Measurements from ENCODE around the gene PLCL1.

DNA sequence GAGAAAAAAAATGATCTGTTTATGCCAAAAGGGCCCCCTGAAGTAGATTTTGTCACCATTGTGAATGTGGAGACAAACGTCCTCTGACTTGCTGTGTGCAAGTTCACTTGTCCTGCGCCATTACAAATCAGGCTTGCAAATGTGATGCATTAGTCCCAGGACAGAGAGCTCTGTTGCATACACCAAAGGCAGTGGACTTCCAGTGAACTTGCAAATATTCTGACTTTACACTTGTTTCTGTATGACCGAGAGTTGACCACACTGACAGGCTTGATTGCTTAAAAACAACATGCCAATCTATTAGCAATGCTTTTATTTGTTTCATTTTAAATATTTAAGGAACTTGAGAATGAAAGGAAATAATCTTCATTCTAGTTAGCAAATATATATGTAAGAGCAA lies 293.2 kb downstream of the PLCL1 start:
- no peak for TF ChIP-seq EZH2 (IDR thresholded peaks at IDR 0.05; ENCODE audit: insufficient read depth, poor library complexity, severe bottlenecking)
- TF ChIP-seq EZH2phosphoT487 (IDR thresholded peaks at IDR 0.05; ENCODE audit: insufficient read depth, low read depth), result no peak

Data from GM23248 (cell line).